A673 (cell line): ENCODE measurements around the gene STPG1. TPM values are rescaled to one million over a fixed set of nuclear protein-coding genes. Genes with fewer than 3 reads are reported as not detected.

Source experiments
- BruUV-seq: library from RNA; stranded (reverse); fragments of 400-500 nt; replicated peaks from 2 replicates; lab custom pipeline; 2021; lab: Mats Ljungman, UMichigan
- CTCF ChIA-PET: fragments of 300-600 bp; sonication (Branson Sonifier 250); formaldehyde crosslinking; loops from one replicate; lab custom pipeline; 2022; ENCODE audit warnings: antibody characterized with exemption; lab: Charles Lee
- POLR2A ChIA-PET: fragments of 300-600 bp; sonication (Branson Sonifier 250); formaldehyde crosslinking; loops from one replicate; lab custom pipeline; 2022; ENCODE audit warnings: antibody characterized with exemption; ENCODE audit not compliant: low non-redundant PET; lab: Charles Lee
- DNase-seq: peaks from one replicate; pipeline ENCODE4 v3.0.0-alpha.2; 2015; ENCODE audit warnings: low spot score
- H3K27ac ChIP-seq: fragments of 200-600 bp; sonication (generic); 2 replicates; pipeline ENCODE4 v1.5.1; 2016; ENCODE audit warnings: mixed run types, low read depth, mild to moderate bottlenecking, mixed read lengths, antibody characterized with exemption, low read length; ENCODE audit not compliant: poor library complexity, severe bottlenecking
- H3K27me3 ChIP-seq: fragments of 200-600 bp; sonication (generic); replicated peaks from 2 replicates; pipeline ENCODE4 v1.6.1; 2017; ENCODE audit warnings: mixed run types, low read depth, mild to moderate bottlenecking, mixed read lengths, antibody characterized with exemption, low read length; ENCODE audit not compliant: insufficient read depth, poor library complexity
- H3K36me3 ChIP-seq: fragments of 200-600 bp; sonication (generic); 2 replicates; pipeline ENCODE4 v1.6.1; 2016; ENCODE audit warnings: mixed run types, mild to moderate bottlenecking, mixed read lengths, antibody characterized with exemption, low read length; ENCODE audit not compliant: insufficient read depth, poor library complexity, severe bottlenecking
- H3K4me1 ChIP-seq: fragments of 200-600 bp; sonication (generic); 2 replicates; pipeline ENCODE4 v1.6.1; 2017; ENCODE audit warnings: mixed run types, mild to moderate bottlenecking, mixed read lengths, antibody characterized with exemption, low read length; ENCODE audit not compliant: insufficient read depth, poor library complexity, severe bottlenecking
- H3K4me3 ChIP-seq: fragments of 200-600 bp; sonication (generic); 2 replicates; pipeline ENCODE4 v1.5.1; 2016; ENCODE audit warnings: low read depth, mixed run types, mild to moderate bottlenecking, mixed read lengths, low read length; ENCODE audit not compliant: poor library complexity, severe bottlenecking
- H3K9me3 ChIP-seq: fragments of 200-600 bp; sonication (generic); 2 replicates; pipeline ENCODE4 v1.6.1; 2016; ENCODE audit warnings: mixed run types, low read depth, mild to moderate bottlenecking, mixed read lengths, antibody characterized with exemption, low read length; ENCODE audit not compliant: poor library complexity, severe bottlenecking
- EZH2 ChIP-seq: fragments of 200-600 bp; sonication (generic); IDR thresholded peaks from 2 replicates; pipeline ENCODE4 v1.6.1; 2017; ENCODE audit warnings: borderline replicate concordance, low read depth, mild to moderate bottlenecking, mixed read lengths, antibody characterized with exemption, low read length; ENCODE audit not compliant: poor library complexity, severe bottlenecking
- intact Hi-C: fragments of 100-400 bp; cut with micrococcal nuclease; formaldehyde crosslinking; loops from one replicate; pipeline ENCODE4 v1.10.0; 2022; ENCODE audit not compliant: unreplicated experiment
- total RNA-seq: library from RNA; stranded (reverse); gene quantifications from 2 replicates; pipeline ENCODE4 v1.2.3, GENCODE V29; 2021
- TF ChIP-seq, protein P1 (sequence below): fragments of 300-800, 200-600 bp; sonication (generic); conservative IDR thresholded peaks from 2 replicates; pipeline ENCODE4 v1.5.1; 2017; ENCODE audit warnings: low read depth, mild to moderate bottlenecking, antibody characterized with exemption, low read length, moderate library complexity, mixed read lengths

Gene STPG1
- total RNA-seq, 1 experiment from 2014 or later, result 7.2 TPM

DNA sequence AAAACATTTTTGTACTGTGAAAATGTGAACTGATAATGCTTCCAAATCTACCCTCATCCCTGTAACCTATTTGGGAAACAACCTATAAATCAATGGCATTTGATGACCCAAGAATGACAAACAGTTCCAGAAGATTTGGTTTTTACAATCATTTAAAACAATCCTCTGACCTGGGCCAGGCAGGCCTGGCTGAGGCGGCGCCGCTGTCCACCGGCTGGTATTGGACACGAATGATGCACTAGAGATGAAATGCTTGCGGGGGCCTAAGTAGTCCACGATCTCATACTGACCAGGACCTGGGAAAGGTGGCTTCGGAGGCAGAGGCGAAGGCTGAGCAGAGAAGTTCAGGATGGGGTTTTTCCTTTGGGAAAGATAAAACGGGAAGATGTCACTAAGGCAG, 52.9 kb downstream of the STPG1 start:
- TF ChIP-seq, protein P1, sequence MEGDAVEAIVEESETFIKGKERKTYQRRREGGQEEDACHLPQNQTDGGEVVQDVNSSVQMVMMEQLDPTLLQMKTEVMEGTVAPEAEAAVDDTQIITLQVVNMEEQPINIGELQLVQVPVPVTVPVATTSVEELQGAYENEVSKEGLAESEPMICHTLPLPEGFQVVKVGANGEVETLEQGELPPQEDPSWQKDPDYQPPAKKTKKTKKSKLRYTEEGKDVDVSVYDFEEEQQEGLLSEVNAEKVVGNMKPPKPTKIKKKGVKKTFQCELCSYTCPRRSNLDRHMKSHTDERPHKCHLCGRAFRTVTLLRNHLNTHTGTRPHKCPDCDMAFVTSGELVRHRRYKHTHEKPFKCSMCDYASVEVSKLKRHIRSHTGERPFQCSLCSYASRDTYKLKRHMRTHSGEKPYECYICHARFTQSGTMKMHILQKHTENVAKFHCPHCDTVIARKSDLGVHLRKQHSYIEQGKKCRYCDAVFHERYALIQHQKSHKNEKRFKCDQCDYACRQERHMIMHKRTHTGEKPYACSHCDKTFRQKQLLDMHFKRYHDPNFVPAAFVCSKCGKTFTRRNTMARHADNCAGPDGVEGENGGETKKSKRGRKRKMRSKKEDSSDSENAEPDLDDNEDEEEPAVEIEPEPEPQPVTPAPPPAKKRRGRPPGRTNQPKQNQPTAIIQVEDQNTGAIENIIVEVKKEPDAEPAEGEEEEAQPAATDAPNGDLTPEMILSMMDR, result no peak
- no peak for TF ChIP-seq EZH2
- Histone ChIP-seq H3K9me3 (no peaks in the 10 kb centered on the region), H3K4me3 (no peak overlapping the region), H3K36me3 (no peaks in the 10 kb centered on the region), H3K27me3 (no peaks in the 10 kb centered on the region), H3K4me1 (peaks cover 19% of the 10 kb centered on the region), H3K27ac (no peak overlapping the region)
- no peak for DNase-seq
- POLR2A ChIA-PET, result no interaction called here
- CTCF ChIA-PET, result no interaction called here
- intact Hi-C loops, result no loop called here
- no TSS peak for BruUV-seq

DNA sequence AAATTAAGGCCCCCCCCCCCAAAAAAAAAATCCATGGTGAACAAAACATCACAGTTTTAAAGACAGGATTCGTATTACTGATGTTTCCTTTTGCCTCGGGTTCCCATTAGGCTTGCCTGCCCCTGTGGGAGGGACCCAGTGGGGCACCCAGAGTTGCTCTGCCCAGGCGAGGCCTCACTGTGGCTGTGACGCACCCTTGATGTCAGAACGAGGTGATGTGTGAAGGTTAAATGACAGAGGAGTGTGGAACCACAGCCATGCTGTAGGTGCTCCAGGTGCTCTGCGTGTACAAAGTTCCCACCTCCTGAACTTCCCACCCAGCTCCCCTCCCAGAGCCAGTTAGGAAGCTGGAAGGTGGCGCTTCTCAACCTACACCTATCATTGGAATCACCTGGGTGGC, 56.5 kb downstream of the STPG1 start:
- no peaks in the 10 kb centered on the region for H3K4me1 ChIP-seq
- intact Hi-C loops, result no loop called here
- DNase-seq, result no peak
- POLR2A ChIA-PET, result no interaction called here
- CTCF ChIA-PET, result no interaction called here
- H3K27ac ChIP-seq, result no peak overlapping the region
- H3K36me3 ChIP-seq, result no peaks in the 10 kb centered on the region
- no peak overlapping the region for H3K4me3 ChIP-seq
- TF ChIP-seq EZH2, result no peak
- TF ChIP-seq, protein P1, result no peak
- BruUV-seq, result no TSS peak
- H3K27me3 ChIP-seq, result no peaks in the 10 kb centered on the region
- H3K9me3 ChIP-seq, result no peaks in the 10 kb centered on the region

DNA sequence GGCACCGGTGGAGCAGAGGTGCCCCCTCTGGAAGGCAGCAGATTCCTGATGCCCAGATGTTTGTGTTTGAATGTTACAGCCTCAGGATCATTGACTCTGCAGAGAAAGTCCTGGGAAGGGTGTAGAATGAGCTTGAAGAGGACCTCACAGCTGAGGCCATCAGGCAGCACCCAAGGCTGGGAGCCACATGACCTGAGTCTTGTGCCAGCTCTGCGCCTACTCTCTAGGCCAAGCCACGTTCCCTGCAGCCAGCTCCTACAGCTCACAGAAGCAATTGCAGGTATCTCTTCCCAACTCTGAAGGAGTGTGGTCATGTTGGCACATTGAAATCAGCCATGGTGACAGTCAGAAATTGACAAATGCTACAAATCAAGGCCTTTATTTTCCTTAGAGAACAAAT, 58.1 kb downstream of the STPG1 start:
- Histone ChIP-seq H3K4me3 (no peak overlapping the region), H3K9me3 (no peaks in the 10 kb centered on the region), H3K4me1 (no peaks in the 10 kb centered on the region), H3K36me3 (no peaks in the 10 kb centered on the region), H3K27me3 (no peaks in the 10 kb centered on the region), H3K27ac (no peak overlapping the region)
- no peak for DNase-seq
- POLR2A ChIA-PET, result no interaction called here
- intact Hi-C loops, result no loop called here
- CTCF ChIA-PET, result interaction anchor here (0.6 kb wide), 1 partner anchor 205 kb away, joined by 4 read pairs; no protein-coding TSS in a partner anchor
- no peak for TF ChIP-seq EZH2
- TF ChIP-seq, protein P1, result no peak
- no TSS peak for BruUV-seq
